Measurements from ENCODE around the gene NXN.

- no peak for TF ChIP-seq EP300 (IDR thresholded peaks at IDR 0.05)
- no peak for TF ChIP-seq CTCF (IDR thresholded peaks at IDR 0.05)
Observed at GRCh38 chr17:789160-789840, 190.3 kb downstream of the NXN start.

Measured in ovary (tissue), 3 donors.